NCI-H2171 (cell line): ENCODE measurements around the gene TRA2A.
A peak's percentile ranks its signal among the peaks of the same experiment; 100 is the strongest.
"Not testable (repeated sequence)": the region's sequence is repeated elsewhere in the genome, so short reads cannot be mapped to it uniquely, and the experiment has no call there.

ENCODE experiments used
- DNase-seq: peaks from one replicate; lab custom pipeline; 2025; lab: John Stamatoyannopoulos, UW

TRA2A gene

GRCh38 chr7:23531794-23532489 lies at the start of gene TRA2A:
Gene TRA2A (minus strand): TSS chr7:23531981. CDS start chr7:23531824, 157 bp downstream.
- peak; percentile 91 for DNase-seq

GRCh38 chr7:23570592-23571200 lies 38.9 kb upstream of the TRA2A start:
- DNase-seq: peak; percentile 23

GRCh38 chr7:23558303-23558702 lies 26.5 kb upstream of the TRA2A start:
- no peak for DNase-seq

- DNase-seq: no peak
Observed at GRCh38 chr7:23547662-23548061, 15.9 kb upstream of the TRA2A start.

GRCh38 chr7:23546897-23547572 lies 15.3 kb upstream of the TRA2A start:
- DNase-seq: peak; percentile 63

- no peak for DNase-seq
Observed at GRCh38 chr7:23545493-23545892, 13.7 kb upstream of the TRA2A start.

GRCh38 chr7:23544913-23545354 lies 13.2 kb upstream of the TRA2A start:
- DNase-seq: no peak

- no peak for DNase-seq
Observed at GRCh38 chr7:23542752-23543151, 11.0 kb upstream of the TRA2A start.

- DNase-seq: no peak
Observed at GRCh38 chr7:23539494-23539907, 7.7 kb upstream of the TRA2A start.

- no peak for DNase-seq
Observed at GRCh38 chr7:23538301-23538700, 6.5 kb upstream of the TRA2A start.

- no peak for DNase-seq
Observed at GRCh38 chr7:23533238-23533604, 1.4 kb upstream of the TRA2A start.

GRCh38 chr7:23532490-23533237 lies 883 bp upstream of the TRA2A start:
- DNase-seq: no peak

GRCh38 chr7:23531050-23531793 lies 559 bp downstream of the TRA2A start:
- DNase-seq: peak; percentile 56

- DNase-seq: no peak
Observed at GRCh38 chr7:23530405-23530804, 1.4 kb downstream of the TRA2A start.

- DNase-seq: no peak
Observed at GRCh38 chr7:23529262-23529859, 2.4 kb downstream of the TRA2A start.

- DNase-seq: not testable (repeated sequence)
Observed at GRCh38 chr7:23525611-23526010, 6.2 kb downstream of the TRA2A start.

GRCh38 chr7:23524473-23524872 lies 7.3 kb downstream of the TRA2A start:
- DNase-seq: no peak

GRCh38 chr7:23523486-23524075 lies 8.2 kb downstream of the TRA2A start:
- no peak for DNase-seq

- DNase-seq: no peak
Observed at GRCh38 chr7:23520582-23520981, 11.2 kb downstream of the TRA2A start.

GRCh38 chr7:23514755-23515154 lies 17.0 kb downstream of the TRA2A start:
- no peak for DNase-seq

- not testable (repeated sequence) for DNase-seq
Observed at GRCh38 chr7:23513746-23514145, 18.0 kb downstream of the TRA2A start.
